BJ (cell line): ENCODE data around the gene BBS2. TPM values are rescaled to one million over a fixed set of nuclear protein-coding genes. Genes with fewer than 3 reads are reported as not detected.

Experiments
- CTCF ChIA-PET: fragments of 350-600 bp; formaldehyde crosslinking; extraction: SDS; loops from one replicate; lab custom pipeline; 2021; ENCODE audit warnings: antibody characterized with exemption, inconsistent platforms; lab: Yijun Ruan, JAX
- POLR2A ChIA-PET: fragments of 300-600 bp; sonication (Branson Sonifier 250); formaldehyde crosslinking; extraction: SDS; loops from one replicate; lab custom pipeline; 2021; ENCODE audit warnings: antibody characterized with exemption; lab: Charles Lee
- DNase-seq: peaks from one replicate; pipeline ENCODE4 v3.0.0-alpha.2; 2011; ENCODE audit warnings: low read depth
- H3K27me3 ChIP-seq: 2 replicates; pipeline ENCODE4 v1.6.0; 2011; ENCODE audit warnings: low read length; ENCODE audit not compliant: control insufficient read depth, insufficient read depth
- H3K36me3 ChIP-seq: 2 replicates; pipeline ENCODE4 v1.5.1; 2011; ENCODE audit warnings: low read length; ENCODE audit not compliant: control insufficient read depth, insufficient read depth
- H3K4me3 ChIP-seq: 2 replicates; pipeline ENCODE4 v1.5.1; 2011; ENCODE audit warnings: low read depth, mild to moderate bottlenecking, control low read depth, low read length
- polyA minus RNA-seq: library from RNA; depleted of rRNA, polyadenylated mRNA; stranded (reverse); fragments of >200 nt; gene quantifications from 2 replicates; pipeline ENCODE4 v1.2.3, GENCODE V29; 2011; rRNA and poly(A)+ RNA removed
- polyA plus RNA-seq: library from polyadenylated mRNA; depleted of rRNA; stranded (reverse); fragments of >200 nt; gene quantifications from 2 replicates; pipeline ENCODE4 v1.2.3, GENCODE V29; 2011; rRNA removed
- TF ChIP-seq, protein P1 (sequence below): IDR thresholded peaks from 2 replicates; pipeline ENCODE4 v1.5.1; 2011; ENCODE audit warnings: low read depth, mild to moderate bottlenecking, control low read depth, inconsistent platforms, low read length, moderate library complexity; ENCODE audit not compliant: insufficient read depth

The BBS2 gene, protein sequence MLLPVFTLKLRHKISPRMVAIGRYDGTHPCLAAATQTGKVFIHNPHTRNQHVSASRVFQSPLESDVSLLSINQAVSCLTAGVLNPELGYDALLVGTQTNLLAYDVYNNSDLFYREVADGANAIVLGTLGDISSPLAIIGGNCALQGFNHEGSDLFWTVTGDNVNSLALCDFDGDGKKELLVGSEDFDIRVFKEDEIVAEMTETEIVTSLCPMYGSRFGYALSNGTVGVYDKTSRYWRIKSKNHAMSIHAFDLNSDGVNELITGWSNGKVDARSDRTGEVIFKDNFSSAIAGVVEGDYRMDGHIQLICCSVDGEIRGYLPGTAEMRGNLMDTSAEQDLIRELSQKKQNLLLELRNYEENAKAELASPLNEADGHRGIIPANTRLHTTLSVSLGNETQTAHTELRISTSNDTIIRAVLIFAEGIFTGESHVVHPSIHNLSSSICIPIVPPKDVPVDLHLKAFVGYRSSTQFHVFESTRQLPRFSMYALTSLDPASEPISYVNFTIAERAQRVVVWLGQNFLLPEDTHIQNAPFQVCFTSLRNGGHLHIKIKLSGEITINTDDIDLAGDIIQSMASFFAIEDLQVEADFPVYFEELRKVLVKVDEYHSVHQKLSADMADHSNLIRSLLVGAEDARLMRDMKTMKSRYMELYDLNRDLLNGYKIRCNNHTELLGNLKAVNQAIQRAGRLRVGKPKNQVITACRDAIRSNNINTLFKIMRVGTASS
- polyA plus RNA-seq (33.8 and 43.1 TPM in 2 replicates), polyA minus RNA-seq (23.2 and 34.6 TPM in 2 replicates)

DNA sequence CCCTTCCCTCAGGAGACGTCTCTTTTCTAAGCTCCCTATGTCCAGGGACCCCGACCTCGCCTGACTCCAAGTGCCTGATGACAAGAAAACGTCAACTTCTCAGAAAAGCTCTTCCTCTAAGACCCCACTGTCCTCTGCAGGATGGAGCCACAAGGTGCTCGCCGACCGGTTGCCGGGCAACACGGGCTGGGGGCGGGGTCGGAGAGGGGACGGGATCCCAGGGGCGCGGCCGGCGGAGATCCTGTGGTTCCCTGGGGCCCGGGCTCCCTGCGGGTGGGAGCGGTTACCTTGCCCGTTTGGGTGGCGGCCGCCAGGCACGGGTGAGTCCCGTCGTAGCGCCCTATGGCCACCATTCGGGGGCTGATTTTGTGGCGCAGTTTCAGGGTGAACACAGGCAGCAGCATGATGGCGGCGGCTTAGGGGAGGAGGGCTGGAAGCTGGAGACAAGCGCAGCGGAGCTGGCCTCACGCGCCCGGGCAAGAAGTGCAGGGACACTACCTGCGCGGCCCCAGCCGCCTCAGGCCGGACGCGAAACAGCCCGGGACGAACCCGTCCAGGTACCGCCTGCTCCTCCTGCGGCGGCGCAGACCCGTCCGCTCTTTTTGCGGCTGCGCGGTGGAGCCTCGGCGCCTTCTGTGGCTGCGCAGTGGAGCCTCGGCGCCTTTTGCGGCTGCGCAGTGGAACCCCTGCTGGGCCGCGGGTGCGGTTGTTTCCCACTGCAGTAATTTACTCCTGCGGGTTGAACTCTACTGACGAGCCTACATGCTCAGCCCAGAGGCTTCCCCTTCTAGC, at the start of gene BBS2:
BBS2 (minus strand) TSS at position 566 of the 792 bp plus-strand sequence; CDS start at position 404, 162 bp downstream.
- peak; percentile 26 for DNase-seq
- Histone ChIP-seq H3K4me3 (peak within 1 kb of the TSS; percentile 97), H3K27me3 (no peaks in the 10 kb centered on the region), H3K36me3 (no peaks in the 10 kb centered on the region)
- CTCF ChIA-PET: interaction anchor here (2.6 kb wide), 1 partner anchor 81 kb away, joined by 14 read pairs; no protein-coding TSS in a partner anchor
- POLR2A ChIA-PET: no interaction called here
- TF ChIP-seq, protein P1, sequence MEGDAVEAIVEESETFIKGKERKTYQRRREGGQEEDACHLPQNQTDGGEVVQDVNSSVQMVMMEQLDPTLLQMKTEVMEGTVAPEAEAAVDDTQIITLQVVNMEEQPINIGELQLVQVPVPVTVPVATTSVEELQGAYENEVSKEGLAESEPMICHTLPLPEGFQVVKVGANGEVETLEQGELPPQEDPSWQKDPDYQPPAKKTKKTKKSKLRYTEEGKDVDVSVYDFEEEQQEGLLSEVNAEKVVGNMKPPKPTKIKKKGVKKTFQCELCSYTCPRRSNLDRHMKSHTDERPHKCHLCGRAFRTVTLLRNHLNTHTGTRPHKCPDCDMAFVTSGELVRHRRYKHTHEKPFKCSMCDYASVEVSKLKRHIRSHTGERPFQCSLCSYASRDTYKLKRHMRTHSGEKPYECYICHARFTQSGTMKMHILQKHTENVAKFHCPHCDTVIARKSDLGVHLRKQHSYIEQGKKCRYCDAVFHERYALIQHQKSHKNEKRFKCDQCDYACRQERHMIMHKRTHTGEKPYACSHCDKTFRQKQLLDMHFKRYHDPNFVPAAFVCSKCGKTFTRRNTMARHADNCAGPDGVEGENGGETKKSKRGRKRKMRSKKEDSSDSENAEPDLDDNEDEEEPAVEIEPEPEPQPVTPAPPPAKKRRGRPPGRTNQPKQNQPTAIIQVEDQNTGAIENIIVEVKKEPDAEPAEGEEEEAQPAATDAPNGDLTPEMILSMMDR: no peak

DNA sequence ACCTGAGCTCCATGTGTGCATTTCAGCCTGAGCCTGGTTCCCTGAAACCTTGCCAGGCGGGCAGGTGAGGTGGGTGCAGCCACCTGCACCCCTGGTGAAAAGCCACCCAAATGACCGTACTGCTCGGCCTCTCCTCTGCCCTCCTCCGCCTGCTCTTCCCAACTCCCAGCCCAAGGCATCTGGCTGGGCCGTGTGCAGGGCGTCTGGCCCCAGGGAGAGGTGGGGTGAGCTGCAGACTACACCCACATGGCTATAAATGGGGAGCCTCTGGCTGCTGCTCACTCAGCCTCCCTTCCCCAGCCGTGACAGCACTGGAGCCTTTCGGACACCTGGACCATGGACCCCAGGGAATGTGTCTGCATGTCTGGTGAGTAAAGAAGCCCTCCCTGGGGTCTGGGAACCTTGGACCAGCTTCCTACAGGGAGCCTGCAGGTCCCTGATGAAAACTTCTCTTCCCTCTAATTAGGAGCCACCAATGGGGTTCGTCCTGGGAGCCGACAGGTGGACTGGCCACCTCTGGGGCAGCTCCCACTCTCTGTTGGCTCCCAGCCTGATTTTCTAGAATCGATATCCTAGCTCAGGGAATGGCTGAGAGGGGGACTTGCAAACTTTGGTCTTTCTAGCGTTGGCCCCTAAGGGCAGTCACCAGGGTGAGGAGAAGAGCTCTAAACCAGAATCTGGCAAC, 45.1 kb upstream of the BBS2 start, which contains the start of gene MT4:
MT4 (plus strand) TSS at position 281 of the 685 bp plus-strand sequence; CDS start at position 337, 56 bp downstream.
- H3K36me3 ChIP-seq: no peaks in the 10 kb centered on the region
- POLR2A ChIA-PET: no interaction called here
- CTCF ChIA-PET: interaction anchor here (1.0 to 3.4 kb wide), 3 partner anchors 11 to 152 kb away, joined by 3 to 22 read pairs (median 3); no protein-coding TSS in a partner anchor
- H3K4me3 ChIP-seq: no peak within 1 kb of the TSS
- TF ChIP-seq, protein P1: no peak
- peaks cover 14% of the 10 kb centered on the region for H3K27me3 ChIP-seq
- no peak for DNase-seq

DNA sequence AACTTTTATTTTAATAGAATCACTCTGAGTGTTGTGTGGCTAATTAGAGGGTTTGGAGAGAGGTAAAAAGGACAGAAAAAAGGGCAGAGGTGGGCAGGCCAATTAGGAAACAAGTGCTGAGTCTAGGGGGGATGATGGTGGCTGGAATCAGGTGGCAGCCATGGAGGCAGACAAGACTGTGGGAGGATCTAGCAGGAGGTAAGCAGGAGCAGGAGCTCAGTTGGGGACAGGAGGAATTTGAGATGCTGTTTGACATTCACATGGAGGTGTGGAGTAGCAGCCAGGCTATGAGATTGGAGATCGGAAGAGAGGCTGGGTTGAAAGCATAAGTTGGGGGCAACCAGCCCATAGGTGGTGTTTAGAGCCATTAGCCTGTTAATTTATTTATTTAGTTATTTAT, 41.3 kb upstream of the BBS2 start:
- Histone ChIP-seq H3K4me3 (no peak overlapping the region), H3K36me3 (no peaks in the 10 kb centered on the region), H3K27me3 (peaks cover 8% of the 10 kb centered on the region; the same call in 1 of the 2 replicates)
- ChIA-PET POLR2A (no interaction called here), CTCF (interaction anchor here (1.2 to 2.2 kb wide), 4 partner anchors 16 to 153 kb away, joined by 3 to 13 read pairs (median 4); no protein-coding TSS in a partner anchor)
- TF ChIP-seq, protein P1: no peak
- DNase-seq: no peak

DNA sequence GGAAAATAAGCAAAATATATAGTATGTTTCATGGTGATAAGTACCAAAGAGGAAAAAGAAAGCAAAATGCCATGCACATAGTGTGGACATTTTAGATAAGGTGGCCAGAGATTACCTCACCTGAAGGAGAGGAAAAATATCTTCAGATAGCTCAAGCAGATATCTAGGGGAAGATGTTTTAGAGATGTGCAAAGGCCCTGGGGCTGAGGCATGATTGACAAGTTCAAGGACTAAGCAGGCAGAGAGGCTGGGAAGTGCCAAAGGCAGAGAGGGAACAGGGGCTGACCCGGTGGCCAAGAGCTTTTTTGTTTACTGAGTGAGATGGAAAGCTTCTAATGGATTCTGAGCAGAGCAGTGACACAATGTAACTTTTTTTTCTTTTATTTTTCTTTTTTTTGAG, 40.6 kb upstream of the BBS2 start:
- ChIA-PET CTCF (interaction anchor here (0.6 to 2.2 kb wide), 4 partner anchors 17 to 153 kb away, joined by 3 to 13 read pairs (median 4); no protein-coding TSS in a partner anchor), POLR2A (interaction anchor here (0.6 kb wide), 1 partner anchor 44 kb away, joined by 3 read pairs; no protein-coding TSS in a partner anchor)
- DNase-seq: no peak
- Histone ChIP-seq H3K4me3 (no peak overlapping the region), H3K27me3 (peaks cover 8% of the 10 kb centered on the region; the same call in 1 of the 2 replicates), H3K36me3 (no peaks in the 10 kb centered on the region)
- TF ChIP-seq, protein P1: no peak
